HG03025 (cell line): ENCODE data around the gene SPACA4.
A peak's percentile ranks its signal among the peaks of the same experiment; 100 is the strongest.

Source experiments
- ATAC-seq: cut with Tn5 transposase; IDR thresholded peaks from one replicate; pipeline ENCODE4 v1.9.1; 2021; ENCODE audit warnings: mild to moderate bottlenecking, moderate library complexity; ENCODE audit not compliant: unreplicated experiment, low FRiP score

Gene SPACA4

DNA sequence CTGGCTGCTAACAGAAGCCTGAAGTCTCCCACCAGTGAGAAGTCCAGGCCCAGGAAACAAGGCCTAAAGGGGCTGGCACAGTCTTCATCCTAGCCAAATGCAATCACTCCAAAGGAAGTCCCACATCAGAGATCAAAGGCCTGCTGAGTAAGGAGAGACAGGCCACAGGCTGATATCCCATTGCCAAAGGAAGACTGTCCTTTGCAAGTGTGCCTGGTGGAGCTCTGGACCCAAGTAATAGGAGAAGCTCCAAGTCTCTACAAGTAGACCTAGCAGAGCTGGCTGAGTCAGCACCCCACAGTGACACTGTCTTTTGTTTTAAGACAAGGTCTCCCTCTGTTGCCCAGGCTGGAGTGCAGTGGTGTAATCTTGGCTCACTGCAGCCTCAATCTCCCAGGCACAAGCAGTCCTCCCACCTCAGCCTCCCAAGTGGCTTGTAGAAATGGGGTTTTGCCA, 26.2 kb downstream of the SPACA4 start:
- ATAC-seq, result no peak

DNA sequence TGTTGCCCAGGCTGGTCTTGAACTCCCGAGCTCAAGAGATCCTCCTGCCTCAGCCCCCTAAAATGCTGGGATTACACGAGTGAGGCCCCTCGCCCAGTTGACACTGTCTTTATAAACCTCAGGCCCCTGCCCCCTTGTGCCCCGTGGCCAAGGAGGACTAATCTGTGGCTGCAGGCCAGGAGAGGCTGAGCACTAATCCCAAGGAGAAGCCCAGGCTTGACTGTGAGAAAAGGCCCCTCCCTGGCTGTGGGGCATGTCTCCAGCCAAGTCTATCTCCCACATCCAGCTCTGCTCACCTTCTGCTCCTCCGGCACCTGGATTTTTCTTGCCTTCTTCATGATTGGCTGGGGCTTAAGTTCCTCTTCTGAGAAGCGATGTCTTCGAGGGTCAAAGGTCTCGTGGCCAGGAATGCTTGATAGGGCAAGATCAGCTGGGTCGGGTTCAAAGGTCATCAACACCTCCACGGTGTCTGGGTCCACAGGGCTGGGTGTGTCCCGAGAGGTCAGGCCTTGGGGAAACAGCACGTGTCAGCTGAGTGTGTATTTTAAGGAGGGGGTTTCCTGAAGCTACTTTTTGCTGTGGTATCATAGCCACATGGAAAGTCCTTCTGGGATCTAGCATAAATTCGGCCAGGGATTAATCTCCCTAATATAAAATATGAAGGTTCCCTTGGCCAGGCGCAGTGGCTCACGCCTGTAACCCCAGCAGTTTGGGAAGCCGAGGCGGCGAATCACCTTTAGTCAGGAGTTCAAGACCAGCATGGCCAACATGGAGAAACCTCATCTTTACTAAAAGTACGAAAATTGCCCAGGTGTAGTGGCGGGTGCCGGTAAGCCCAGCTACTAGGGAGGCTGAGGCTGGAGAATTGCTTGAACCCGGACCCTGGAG, 26.9 kb downstream of the SPACA4 start:
- ATAC-seq, result no peak

DNA sequence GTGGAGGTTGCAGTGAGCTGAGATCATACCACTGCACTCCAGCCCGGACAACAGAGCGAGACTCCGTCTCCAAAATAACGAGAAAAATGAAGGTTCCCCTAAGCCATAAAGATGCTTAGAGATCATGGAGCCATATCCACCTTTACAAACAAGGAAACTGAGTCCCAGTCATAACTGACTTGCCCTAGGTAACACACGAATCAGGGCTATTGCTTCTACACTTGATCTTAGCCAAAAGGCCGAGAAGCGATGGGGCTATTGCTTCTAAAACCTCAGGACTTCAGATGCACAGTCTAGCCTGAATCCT, 27.4 kb downstream of the SPACA4 start:
- ATAC-seq, result no peak

DNA sequence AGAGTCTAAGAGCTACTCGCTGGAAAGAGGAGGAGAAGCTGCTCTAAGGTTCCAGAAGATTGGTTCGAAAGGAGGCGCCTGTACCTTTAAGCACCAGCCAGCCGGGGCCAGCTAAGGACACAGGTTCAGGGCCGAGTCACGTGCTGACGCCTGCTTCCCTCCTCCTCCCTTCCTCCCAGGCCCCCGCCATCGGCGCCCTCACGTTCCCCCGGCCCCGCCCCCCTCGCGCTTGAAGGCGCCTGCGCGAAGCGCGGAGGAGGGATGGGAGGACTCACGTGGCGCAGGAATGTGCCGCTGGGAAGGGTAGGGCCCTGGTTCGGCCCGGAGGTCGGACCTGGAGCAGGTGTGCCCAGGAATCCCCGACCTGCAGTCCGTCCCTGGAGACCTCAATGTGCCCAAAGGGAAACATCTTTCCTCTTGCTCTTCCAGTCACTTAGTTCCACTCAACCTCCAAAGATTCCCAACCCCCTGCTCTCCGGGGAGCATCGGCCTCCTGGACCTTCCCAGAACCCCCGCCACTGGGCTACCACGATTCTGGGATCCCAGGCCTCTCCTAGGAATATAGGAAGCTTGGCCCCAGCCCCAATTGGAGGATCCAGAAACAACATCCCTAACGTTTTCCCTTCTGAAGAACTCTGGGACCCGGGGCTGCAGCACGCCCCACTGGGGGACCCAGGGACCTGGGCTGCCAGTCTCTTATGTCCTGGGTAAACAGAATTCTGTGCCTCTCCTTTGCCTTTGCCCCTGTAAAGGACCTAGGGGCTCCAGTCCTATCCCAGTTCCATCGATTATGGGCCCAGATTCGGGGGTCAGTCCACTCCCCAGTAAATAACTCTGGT, 28.1 kb downstream of the SPACA4 start:
- peak; percentile 24 for ATAC-seq

DNA sequence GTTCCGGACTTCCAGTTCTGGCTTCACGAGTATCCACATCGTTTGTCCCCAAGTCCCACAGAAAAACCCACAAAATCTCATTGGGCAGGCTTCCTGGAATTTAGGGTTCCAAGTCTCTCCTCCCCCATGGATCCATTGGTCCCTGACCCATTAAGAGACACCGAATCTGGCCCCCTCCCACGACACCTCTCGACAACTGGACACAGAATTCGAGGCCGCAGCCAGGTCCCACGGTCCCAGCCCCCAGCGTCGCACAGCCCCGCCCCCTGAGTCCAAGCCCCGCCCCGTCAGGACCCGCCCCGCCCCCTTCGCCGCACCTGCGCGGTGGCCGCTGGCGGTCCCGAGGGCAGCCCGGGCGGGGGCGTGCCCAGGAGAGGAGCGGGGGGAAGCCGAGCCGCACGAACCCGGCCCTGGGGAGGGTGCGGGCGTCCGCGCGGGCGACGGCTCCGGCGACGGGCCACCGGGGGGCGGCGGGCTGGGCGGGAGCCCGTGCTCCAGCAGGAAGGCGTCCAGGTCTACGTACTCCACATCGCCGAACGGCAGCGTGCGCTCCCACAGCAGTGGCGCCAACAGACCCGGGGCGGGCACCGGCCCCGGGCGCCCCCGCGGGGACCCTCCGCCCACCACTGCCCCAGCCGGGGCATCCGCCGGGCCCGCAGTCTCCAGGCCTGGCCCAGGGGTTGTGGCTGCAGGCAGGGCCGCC, 28.9 kb downstream of the SPACA4 start:
- ATAC-seq, result no peak

DNA sequence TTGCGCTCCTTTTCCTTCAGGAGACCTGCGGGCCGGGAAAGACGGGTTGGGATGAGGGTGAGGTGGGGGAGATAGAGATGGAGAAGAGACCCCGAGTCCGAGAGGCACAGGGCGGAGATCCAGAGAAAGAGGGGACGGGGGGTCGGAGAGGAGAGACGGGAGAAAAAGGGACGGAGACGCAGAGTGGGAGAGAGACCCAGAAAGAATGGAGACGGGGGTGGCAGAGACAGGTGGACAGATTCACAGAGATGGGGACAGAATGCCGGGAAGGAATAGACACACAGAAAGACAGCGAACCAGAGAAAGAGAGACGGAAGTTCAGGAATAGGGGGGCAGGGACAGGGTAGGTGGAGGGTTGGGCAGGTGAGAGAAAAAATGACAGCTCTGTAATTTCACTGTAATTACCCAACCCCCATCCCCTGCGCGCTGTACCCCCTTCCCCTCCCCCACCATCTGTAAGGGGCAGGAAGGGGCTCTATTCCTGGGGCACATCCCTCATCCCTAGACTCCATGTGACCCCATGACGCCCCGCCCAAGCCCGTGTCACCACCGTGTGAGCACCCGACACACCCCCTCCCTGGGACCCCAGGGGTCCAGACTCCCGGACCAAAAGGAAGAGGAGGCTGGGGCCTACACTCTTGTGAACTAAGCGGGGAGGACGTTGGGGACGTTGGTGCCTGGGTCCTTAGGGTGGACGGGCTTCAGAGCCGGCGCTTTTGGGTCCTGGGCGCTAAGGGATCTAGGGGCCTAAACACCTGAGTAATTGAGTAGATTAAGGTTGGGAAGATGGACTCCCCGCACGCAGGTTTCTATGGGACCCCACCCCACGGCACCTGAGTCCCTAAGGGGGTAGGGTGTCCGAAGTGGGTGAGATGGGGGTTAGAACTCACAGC, 29.7 kb downstream of the SPACA4 start:
- no peak for ATAC-seq

DNA sequence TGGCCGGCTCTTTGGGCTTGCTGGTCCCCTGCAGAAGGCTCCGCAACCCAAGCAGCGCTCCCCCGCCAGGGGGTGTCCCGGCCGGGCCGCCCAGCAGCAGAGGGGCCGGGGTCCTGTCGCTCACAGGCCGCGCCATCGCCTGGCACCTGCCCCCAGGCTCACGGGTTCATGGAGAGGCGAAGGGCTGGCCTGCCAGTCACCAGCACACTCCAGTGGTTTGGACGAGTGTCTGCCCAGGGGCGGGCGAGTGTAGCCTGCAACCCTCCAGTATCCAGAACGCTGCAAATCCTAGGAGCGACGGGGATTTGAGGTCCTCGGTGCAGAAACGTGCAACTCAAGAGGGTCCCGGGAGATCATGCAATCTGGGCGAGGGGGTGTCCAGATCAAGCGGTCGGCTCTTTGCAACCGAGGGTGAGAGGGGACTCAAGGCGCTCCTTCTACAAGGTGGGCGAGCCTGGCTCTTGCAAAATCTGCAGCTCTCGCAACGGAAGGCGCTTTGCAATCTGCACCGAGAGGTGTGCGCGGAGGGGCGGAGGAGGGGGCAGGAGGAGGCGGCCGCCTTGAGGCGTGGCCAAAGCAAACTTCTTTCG, 30.4 kb downstream of the SPACA4 start, which contains the start of gene DBP:
Gene DBP, minus strand, starts transcription at position 521 of the 590 bp plus-strand sequence. Its CDS starts 385 bp downstream, at position 136.
- ATAC-seq, result no peak

DNA sequence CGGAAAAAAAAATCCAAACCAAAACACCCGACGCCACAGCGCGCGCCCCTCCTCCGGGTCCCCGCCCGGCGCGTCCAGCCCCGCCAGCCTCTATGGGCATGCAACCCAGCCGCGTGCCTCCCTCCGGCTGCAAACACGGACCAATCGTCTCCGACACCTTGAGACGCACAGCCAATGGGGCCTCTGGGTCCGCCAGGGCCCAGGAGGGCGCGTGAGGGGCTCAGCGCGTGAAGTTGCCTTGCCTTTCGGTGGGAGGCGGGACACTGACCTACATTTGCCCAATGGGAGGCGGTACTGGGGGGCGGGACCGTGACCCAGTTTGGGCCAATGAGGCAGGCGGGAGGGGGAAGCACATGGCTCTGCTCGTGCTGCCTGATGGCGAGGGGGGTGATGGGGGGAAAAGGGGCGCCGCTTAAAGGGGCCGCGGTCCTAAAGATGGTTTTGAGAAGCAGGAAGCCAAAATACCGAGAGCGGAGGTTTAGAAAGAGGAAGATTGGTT, 31.0 kb downstream of the SPACA4 start:
- ATAC-seq, result peak; percentile 60

DNA sequence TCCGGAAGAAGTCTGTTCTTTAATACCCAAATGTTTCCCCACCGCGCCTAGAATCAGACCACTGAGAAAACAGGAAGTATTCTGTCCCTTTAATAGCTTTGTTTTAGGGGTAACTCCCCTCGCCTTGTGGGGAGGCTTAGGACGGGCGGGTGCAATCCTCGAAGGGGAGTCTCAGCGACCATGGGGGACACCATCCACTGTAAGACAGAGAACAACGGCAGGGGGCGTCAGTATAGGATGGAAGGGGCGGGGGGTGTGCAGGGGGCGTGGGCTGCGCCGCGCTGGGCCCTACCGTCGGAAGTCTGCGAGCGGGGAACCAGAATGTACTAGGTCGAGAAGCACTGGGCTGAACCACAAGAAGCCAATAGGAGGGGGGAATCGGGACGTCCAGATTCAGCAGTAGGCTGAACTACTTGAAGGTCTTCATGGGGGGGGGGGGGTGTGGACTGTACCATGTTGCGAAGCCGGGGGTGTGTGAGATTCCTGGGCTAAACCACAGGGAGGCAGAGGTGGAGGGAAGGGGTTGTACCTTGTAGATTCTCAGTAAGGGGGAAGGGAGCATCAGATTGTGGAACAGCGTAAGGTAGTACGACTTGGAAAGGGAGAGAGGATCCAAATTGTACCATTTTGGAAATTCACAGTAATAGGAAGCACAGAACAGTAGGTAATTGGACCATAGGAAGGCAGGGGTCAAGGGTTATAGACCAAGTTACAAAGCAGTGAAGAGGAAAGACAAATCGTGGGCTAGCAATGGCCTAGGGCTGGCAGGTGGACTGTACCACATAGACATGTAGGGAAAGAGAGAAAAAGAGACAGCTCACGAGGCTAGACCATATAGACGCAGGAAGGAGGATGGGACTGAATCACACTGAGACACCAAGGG, 31.6 kb downstream of the SPACA4 start:
- ATAC-seq, result peak; percentile 7

DNA sequence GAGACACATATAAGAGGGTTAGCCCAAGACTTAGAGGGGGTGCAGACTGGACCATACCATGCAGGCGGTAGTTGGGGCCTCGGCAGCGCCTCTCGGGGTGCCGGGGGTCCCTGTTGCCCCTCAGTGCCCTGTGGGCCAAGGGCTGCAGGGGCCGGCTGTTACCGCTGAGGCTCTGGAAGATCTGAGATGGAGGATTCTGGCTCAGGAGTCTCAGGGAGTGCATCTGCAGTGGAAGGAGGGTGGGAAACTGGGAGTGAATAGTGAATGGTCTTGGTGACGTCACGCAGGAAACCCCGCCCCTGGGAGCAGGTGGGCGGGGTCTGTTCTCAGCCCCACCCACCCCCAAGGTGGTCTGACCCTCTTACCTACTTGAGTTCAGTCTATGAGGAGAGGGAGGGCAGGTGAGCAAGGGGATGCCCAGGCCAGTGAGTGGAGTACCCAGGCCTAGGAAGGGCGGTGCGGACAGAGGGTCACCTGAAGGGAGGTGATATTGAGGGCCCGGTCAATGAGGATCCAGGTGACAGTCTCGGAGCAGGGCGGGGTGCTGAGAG, 32.4 kb downstream of the SPACA4 start:
- no peak for ATAC-seq

DNA sequence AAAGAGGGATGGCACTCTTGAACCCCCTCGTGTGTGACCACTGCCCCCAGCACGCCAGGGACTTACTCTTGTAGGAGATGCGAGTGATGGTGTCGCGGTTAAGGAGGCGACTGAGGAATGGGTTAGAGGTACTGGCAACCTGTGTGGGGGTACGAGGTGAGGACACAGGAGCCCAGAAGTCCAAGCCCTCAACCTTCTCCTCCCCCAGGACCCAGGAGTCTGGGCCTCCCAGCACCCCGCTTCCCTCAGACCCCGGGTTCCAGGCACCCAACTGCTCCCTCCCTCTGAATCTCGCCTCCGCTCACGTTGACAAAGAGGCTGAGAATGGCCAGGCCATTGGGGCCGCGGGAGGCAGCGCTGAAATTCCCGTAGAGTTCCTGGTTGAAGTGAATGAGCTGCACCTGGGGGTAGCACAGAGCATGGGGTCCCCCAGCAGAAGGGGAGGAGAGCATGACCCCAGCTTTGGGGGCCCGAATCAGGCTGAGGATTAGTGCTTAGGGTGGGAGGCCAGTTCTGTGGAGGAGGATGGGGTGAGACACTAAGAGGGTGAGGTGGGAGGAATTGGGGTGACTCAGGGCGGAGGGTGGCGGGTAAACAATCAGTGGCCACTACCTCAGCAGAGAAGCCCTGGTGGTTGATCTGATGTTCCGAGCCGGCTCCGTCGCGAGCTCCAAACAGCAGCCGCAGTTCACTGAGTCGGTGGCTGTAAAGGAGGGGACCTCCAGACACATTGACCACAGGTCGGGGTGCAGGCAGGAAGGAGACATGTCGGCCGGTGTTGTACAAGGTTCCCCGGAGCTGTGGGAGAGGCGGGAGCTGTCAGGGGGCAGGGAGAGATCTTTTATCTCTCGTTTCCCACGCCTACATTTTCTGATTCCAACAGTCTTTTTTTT, 33.2 kb downstream of the SPACA4 start:
- no peak for ATAC-seq

DNA sequence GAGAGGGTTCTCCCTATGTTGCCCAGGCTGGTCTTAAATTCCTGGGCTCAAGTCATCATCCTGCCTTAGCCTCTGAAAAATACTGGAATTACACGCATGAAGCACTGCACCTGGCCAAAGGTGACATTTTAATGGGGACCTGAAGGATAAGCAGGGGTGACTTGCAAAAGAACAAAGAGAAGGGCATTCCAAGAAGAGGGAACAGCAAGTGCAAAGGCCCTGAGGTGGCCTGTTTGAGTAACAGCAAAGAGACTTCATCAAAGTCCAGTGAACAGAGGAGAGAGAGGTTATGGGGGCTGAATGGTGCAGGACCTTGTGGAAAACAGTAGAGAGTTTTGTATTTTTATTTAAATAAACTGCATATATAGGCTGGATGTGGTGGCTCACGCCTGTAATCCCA, 35.3 kb downstream of the SPACA4 start:
- ATAC-seq, result no peak

DNA sequence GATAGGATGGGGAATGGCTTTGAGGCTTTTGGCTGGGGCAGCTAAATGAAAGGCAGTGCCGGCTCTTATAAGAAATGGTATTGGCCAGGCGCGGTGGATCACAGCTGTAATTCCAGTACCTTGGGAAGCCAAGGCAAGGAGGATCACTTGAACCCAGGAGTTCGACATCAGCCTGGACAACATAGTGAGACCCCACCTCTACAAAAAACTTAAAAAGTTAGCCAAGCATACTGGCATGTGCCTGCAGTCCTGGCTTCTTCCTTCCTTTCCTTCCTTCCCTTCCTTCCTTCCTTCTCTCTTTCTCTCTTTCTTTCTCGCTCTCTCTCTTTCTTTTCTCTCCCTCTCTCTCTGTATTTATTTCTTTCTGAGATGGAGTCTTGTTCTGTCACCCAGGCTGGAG, 36.3 kb downstream of the SPACA4 start:
- no peak for ATAC-seq

DNA sequence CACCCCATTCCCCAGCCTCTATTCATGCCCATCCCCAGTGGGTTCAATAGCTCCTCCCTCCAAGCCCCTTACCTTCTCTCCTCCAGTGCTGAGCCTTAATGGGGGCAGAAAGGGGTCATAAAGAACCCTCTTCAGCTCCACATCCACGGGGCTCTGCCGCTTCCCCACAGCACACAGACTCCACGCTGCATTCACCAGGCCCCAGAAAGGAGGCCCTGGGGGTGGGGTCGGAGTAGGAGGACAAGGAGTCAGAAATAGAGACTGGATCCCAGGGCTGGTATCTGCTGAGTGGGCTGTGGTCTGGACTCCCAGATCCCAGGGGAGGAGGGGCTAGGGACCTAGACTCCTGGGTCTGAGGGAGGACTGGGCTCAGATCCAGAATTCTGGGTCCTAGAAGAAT, 37.8 kb downstream of the SPACA4 start:
- no peak for ATAC-seq

DNA sequence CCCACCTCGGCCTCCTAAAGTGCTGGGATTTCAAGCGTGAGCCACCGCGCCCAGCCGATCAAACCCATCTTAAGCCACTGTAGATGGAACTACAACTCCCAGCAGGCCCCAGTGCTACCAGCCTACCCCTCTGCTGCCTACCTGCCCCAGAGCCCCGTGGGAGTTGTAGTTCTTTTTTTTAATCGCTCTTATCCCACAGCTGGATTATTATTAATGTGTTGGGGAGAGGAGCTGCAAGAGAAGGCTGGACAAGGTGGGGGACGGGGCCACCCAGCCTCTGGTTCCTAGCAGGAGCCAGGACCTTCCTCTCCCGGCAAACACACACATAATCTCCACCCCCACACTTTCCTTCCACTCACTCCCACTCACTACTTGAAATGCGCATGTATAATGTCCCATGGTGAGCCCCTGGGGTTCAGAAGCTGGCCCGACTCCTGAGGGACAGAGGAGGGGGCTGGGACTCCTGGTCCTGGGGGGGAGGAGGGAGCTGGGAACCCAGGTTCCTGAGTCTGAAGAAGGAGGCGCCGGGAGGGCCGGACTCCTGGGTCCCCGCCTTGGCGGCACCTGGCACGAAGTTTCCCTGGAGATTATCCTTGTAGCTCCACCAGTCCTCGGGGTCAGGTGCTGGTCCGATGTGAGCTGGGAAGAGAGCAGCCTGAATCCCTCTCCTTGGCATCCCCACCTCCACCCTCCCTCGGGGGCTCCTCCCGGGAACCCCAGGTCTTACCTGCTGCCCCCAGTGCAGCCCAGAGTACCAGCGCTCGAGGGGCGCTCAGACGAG, 38.5 kb downstream of the SPACA4 start:
- no peak for ATAC-seq

DNA sequence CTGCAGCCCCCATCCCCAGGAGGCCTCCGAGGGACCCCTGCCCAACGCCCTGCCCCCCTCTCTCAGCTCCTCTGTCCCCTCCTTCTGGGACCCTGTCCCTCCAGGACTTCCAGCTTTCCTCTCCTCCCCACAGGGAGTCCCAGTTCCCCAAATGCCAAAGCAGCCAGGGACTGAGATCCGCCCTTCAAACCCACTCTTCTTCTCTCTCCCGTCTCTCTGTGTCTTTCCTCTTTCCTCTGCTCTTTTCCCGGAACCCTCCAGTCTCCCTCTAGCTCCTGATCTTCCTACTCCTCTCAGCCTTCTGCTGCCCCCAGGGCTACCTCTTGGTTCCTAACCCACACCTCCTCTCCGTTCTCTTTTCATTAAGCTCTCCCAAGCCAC, 39.1 kb downstream of the SPACA4 start:
- no peak for ATAC-seq
